ENCODE data around the gene CD99.

Gene CD99

GRCh38 chrX:2784026-2784425 is 92.9 kb downstream of the CD99 start:
- H3K27ac ChIP-seq (ENCODE audit: low read length), result no peak overlapping the region
- DNase-seq, result no peak
- no peak overlapping the region for H3K9ac ChIP-seq (ENCODE audit: low read length)
- H4K20me1 ChIP-seq (ENCODE audit: insufficient read depth, low read length), result no peaks in the 10 kb centered on the region
- no peak for TF ChIP-seq EZH2 (optimal IDR thresholded peaks at IDR 0.05; ENCODE audit: low read depth, low read length)
- no peaks in the 10 kb centered on the region for H3K36me3 ChIP-seq (replicated peaks; ENCODE audit: insufficient read depth, low read length)
- H3K27me3 ChIP-seq (replicated peaks; ENCODE audit: insufficient read depth, low read length), result no peaks in the 10 kb centered on the region
- H3K9me3 ChIP-seq (replicated peaks; ENCODE audit: insufficient read depth, low read length), result no peaks in the 10 kb centered on the region
- no peak overlapping the region for H3K4me3 ChIP-seq (ENCODE audit: low read length)
- no peak overlapping the region for H2AFZ ChIP-seq (ENCODE audit: low read length)
- H3F3A ChIP-seq (ENCODE audit: insufficient read depth, low read length), result no peaks in the 10 kb centered on the region
- H3K9me2 ChIP-seq (replicated peaks; ENCODE audit: insufficient read depth, low read length), result no peaks in the 10 kb centered on the region
- H3K4me1 ChIP-seq (ENCODE audit: low read length), result no peaks in the 10 kb centered on the region
- no peaks in the 10 kb centered on the region for H3K79me2 ChIP-seq (ENCODE audit: low read length)
- no peak overlapping the region for H3K4me2 ChIP-seq (ENCODE audit: low read depth, low read length)

GRCh38 chrX:2785538-2785937 is 94.4 kb downstream of the CD99 start:
- H2AFZ ChIP-seq (ENCODE audit: low read length), result no peak overlapping the region
- H3K79me2 ChIP-seq (ENCODE audit: low read length), result no peaks in the 10 kb centered on the region
- no peak for TF ChIP-seq CTCF (IDR thresholded peaks at IDR 0.05; ENCODE audit: low read length)
- TF ChIP-seq EZH2phosphoT487 (IDR thresholded peaks at IDR 0.05; ENCODE audit: low read length), result no peak
- no peak for TF ChIP-seq EZH2 (optimal IDR thresholded peaks at IDR 0.05; ENCODE audit: low read depth, low read length)
- H3K27ac ChIP-seq (ENCODE audit: low read length), result no peak overlapping the region
- H3K9me3 ChIP-seq (replicated peaks; ENCODE audit: insufficient read depth, low read length), result no peaks in the 10 kb centered on the region
- H3K4me1 ChIP-seq (ENCODE audit: low read length), result no peaks in the 10 kb centered on the region
- no peaks in the 10 kb centered on the region for H3K27me3 ChIP-seq (replicated peaks; ENCODE audit: insufficient read depth, low read length)
- no peaks in the 10 kb centered on the region for H3F3A ChIP-seq (ENCODE audit: insufficient read depth, low read length)
- H3K9me2 ChIP-seq (replicated peaks; ENCODE audit: insufficient read depth, low read length), result no peaks in the 10 kb centered on the region
- no peaks in the 10 kb centered on the region for H3K36me3 ChIP-seq (replicated peaks; ENCODE audit: insufficient read depth, low read length)
- H4K20me1 ChIP-seq (ENCODE audit: insufficient read depth, low read length), result no peaks in the 10 kb centered on the region
- no peak overlapping the region for H3K4me2 ChIP-seq (ENCODE audit: low read depth, low read length)
- DNase-seq, result no peak
- no peak overlapping the region for H3K9ac ChIP-seq (ENCODE audit: low read length)
- no peak overlapping the region for H3K4me3 ChIP-seq (ENCODE audit: low read length)

- no peaks in the 10 kb centered on the region for H3F3A ChIP-seq (ENCODE audit: insufficient read depth, low read length)
- no peaks in the 10 kb centered on the region for H4K20me1 ChIP-seq (ENCODE audit: insufficient read depth, low read length)
- no peak for DNase-seq
- no peaks in the 10 kb centered on the region for H3K36me3 ChIP-seq (replicated peaks; ENCODE audit: insufficient read depth, low read length)
- H3K27ac ChIP-seq (ENCODE audit: low read length), result no peak overlapping the region
- no peaks in the 10 kb centered on the region for H3K79me2 ChIP-seq (ENCODE audit: low read length)
- no peak for TF ChIP-seq CTCF (IDR thresholded peaks at IDR 0.05; ENCODE audit: low read length)
- no peak for TF ChIP-seq EZH2 (optimal IDR thresholded peaks at IDR 0.05; ENCODE audit: low read depth, low read length)
- TF ChIP-seq EZH2phosphoT487 (IDR thresholded peaks at IDR 0.05; ENCODE audit: low read length), result no peak
- no peaks in the 10 kb centered on the region for H3K9me3 ChIP-seq (replicated peaks; ENCODE audit: insufficient read depth, low read length)
- H3K9me2 ChIP-seq (replicated peaks; ENCODE audit: insufficient read depth, low read length), result no peaks in the 10 kb centered on the region
- H3K4me3 ChIP-seq (ENCODE audit: low read length), result no peak overlapping the region
- H3K4me1 ChIP-seq (ENCODE audit: low read length), result no peaks in the 10 kb centered on the region
- no peak overlapping the region for H2AFZ ChIP-seq (ENCODE audit: low read length)
- H3K4me2 ChIP-seq (ENCODE audit: low read depth, low read length), result no peak overlapping the region
- no peak overlapping the region for H3K9ac ChIP-seq (ENCODE audit: low read length)
- no peaks in the 10 kb centered on the region for H3K27me3 ChIP-seq (replicated peaks; ENCODE audit: insufficient read depth, low read length)
Measured at GRCh38 chrX:2788980-2789379, 97.9 kb downstream of the CD99 start.

- H2AFZ ChIP-seq (ENCODE audit: low read length), result no peak overlapping the region
Measured at GRCh38 chrX:2789569-2789968, 98.5 kb downstream of the CD99 start.

More at GRCh38 chrX:2789569-2789968, 98.5 kb downstream of the CD99 start:
- Histone ChIP-seq H3K4me2 (ENCODE audit: low read depth, low read length) (no peak overlapping the region), H3K9ac (ENCODE audit: low read length) (no peak overlapping the region), H3K36me3 (replicated peaks; ENCODE audit: insufficient read depth, low read length) (no peaks in the 10 kb centered on the region), H3K9me3 (replicated peaks; ENCODE audit: insufficient read depth, low read length) (no peaks in the 10 kb centered on the region), H3K4me3 (ENCODE audit: low read length) (no peak overlapping the region), H3K4me1 (ENCODE audit: low read length) (no peaks in the 10 kb centered on the region), H3K27ac (ENCODE audit: low read length) (no peak overlapping the region), H3F3A (ENCODE audit: insufficient read depth, low read length) (no peaks in the 10 kb centered on the region), H4K20me1 (ENCODE audit: insufficient read depth, low read length) (no peaks in the 10 kb centered on the region), H3K27me3 (replicated peaks; ENCODE audit: insufficient read depth, low read length) (no peaks in the 10 kb centered on the region), H3K9me2 (replicated peaks; ENCODE audit: insufficient read depth, low read length) (no peaks in the 10 kb centered on the region), H3K79me2 (ENCODE audit: low read length) (no peaks in the 10 kb centered on the region)
- no peak for DNase-seq
- no peak for TF ChIP-seq EZH2phosphoT487 (IDR thresholded peaks at IDR 0.05; ENCODE audit: low read length)
- no peak for TF ChIP-seq CTCF (IDR thresholded peaks at IDR 0.05; ENCODE audit: low read length)
- TF ChIP-seq EZH2 (optimal IDR thresholded peaks at IDR 0.05; ENCODE audit: low read depth, low read length), result no peak

Measured in MM.1S (cell line).